Thoracic aorta (tissue), 2 donors: ENCODE results near the gene LCORL. TPM values are rescaled to one million over a fixed set of nuclear protein-coding genes. Genes with fewer than 3 reads are reported as not detected.

Source experiments
- ATAC-seq: fragments of 150-250 bp; one replicate; pipeline ENCODE4 v1.8.0; 2017; ENCODE audit warnings: low read depth; ENCODE audit not compliant: insufficient number of reproducible peaks, low FRiP score
- DNase-seq: peaks from one replicate; pipeline ENCODE4 v3.0.0-alpha.2; 2020; ENCODE audit warnings: low spot score
- H3K27ac ChIP-seq, 2 donors: fragments of 200-600 bp; sonication (generic); 1 replicate in 1 of 2; 2 replicates in 1 of 2; pipeline ENCODE4 v1.5.1; 2016; ENCODE audit warnings: mild to moderate bottlenecking in 2 of 2, moderate library complexity in 2 of 2
- H3K27me3 ChIP-seq: fragments of 200-600 bp; sonication (generic); replicated peaks from 2 replicates; pipeline ENCODE4 v1.6.0; 2016; ENCODE audit warnings: mild to moderate bottlenecking; ENCODE audit not compliant: insufficient read depth
- H3K36me3 ChIP-seq: fragments of 200-600 bp; sonication (generic); one replicate; pipeline ENCODE4 v1.5.1; 2016
- H3K4me1 ChIP-seq, 2 donors: fragments of 200-600 bp; sonication (generic); 1 replicate in 1 of 2; 2 replicates in 1 of 2; pipeline versions ENCODE4 v1.5.1 to v1.6.0; 2016; ENCODE audit warnings: low read depth in 2 of 2, mild to moderate bottlenecking in 1 of 2; ENCODE audit not compliant: control insufficient read depth in 1 of 2
- H3K4me3 ChIP-seq: fragments of 200-600 bp; sonication (generic); 2 replicates; pipeline ENCODE4 v1.5.1; 2016; ENCODE audit warnings: mild to moderate bottlenecking
- H3K9me3 ChIP-seq: fragments of 200-600 bp; sonication (generic); 2 replicates; pipeline ENCODE4 v1.5.1; 2016
- total RNA-seq, 2 donors: library from RNA; depleted of rRNA; stranded (reverse); fragments of >200 nt; gene quantifications; one replicate each; pipeline versions ENCODE4 v1.1.0 to v1.2.3, GENCODE V29; 2016
- TF ChIP-seq, protein P1 (sequence below): fragments of 200-600 bp; sonication (generic); IDR thresholded peaks from one replicate; pipeline ENCODE4 v1.5.1; 2019; ENCODE audit warnings: antibody characterized with exemption

The LCORL gene
- total RNA-seq, 2 donors from 2014 or later, result 10.4 to 39.4 TPM

- no peaks in the 10 kb centered on the region for H3K4me1 ChIP-seq
- no peaks in the 10 kb centered on the region for H3K36me3 ChIP-seq
- no peaks in the 10 kb centered on the region for H3K27me3 ChIP-seq
- TF ChIP-seq, protein P1, sequence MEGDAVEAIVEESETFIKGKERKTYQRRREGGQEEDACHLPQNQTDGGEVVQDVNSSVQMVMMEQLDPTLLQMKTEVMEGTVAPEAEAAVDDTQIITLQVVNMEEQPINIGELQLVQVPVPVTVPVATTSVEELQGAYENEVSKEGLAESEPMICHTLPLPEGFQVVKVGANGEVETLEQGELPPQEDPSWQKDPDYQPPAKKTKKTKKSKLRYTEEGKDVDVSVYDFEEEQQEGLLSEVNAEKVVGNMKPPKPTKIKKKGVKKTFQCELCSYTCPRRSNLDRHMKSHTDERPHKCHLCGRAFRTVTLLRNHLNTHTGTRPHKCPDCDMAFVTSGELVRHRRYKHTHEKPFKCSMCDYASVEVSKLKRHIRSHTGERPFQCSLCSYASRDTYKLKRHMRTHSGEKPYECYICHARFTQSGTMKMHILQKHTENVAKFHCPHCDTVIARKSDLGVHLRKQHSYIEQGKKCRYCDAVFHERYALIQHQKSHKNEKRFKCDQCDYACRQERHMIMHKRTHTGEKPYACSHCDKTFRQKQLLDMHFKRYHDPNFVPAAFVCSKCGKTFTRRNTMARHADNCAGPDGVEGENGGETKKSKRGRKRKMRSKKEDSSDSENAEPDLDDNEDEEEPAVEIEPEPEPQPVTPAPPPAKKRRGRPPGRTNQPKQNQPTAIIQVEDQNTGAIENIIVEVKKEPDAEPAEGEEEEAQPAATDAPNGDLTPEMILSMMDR, result no peak
- H3K9me3 ChIP-seq, result no peaks in the 10 kb centered on the region
- no peak overlapping the region for H3K4me3 ChIP-seq
- ATAC-seq (no peak), DNase-seq (no peak)
- no peak overlapping the region for H3K27ac ChIP-seq
Observed at GRCh38 chr4:18056030-18056429, 34.5 kb upstream of the LCORL start.

GRCh38 chr4:18052158-18052557, 30.6 kb upstream of the LCORL start:
- Histone ChIP-seq H3K4me1 (no peaks in the 10 kb centered on the region), H3K27me3 (no peaks in the 10 kb centered on the region), H3K36me3 (no peaks in the 10 kb centered on the region), H3K9me3 (no peaks in the 10 kb centered on the region), H3K27ac (no peak overlapping the region), H3K4me3 (no peak overlapping the region)
- TF ChIP-seq, protein P1, result no peak
- ATAC-seq (no peak), DNase-seq (no peak)

- TF ChIP-seq, protein P1, result no peak
- Histone ChIP-seq H3K36me3 (no peaks in the 10 kb centered on the region), H3K4me3 (no peak overlapping the region), H3K27me3 (no peaks in the 10 kb centered on the region), H3K4me1 (no peaks in the 10 kb centered on the region), H3K27ac (no peak overlapping the region), H3K9me3 (no peaks in the 10 kb centered on the region)
- DNase-seq, result no peak
- no peak for ATAC-seq
Observed at GRCh38 chr4:18051281-18051680, 29.7 kb upstream of the LCORL start.

GRCh38 chr4:18050448-18050847, 28.9 kb upstream of the LCORL start:
- TF ChIP-seq, protein P1, result no peak
- ATAC-seq (no peak), DNase-seq (no peak)
- H3K36me3 ChIP-seq, result no peaks in the 10 kb centered on the region
- H3K4me3 ChIP-seq, result no peak overlapping the region
- H3K27me3 ChIP-seq, result no peaks in the 10 kb centered on the region
- no peaks in the 10 kb centered on the region for H3K4me1 ChIP-seq
- no peaks in the 10 kb centered on the region for H3K9me3 ChIP-seq
- H3K27ac ChIP-seq, result no peak overlapping the region

DNA sequence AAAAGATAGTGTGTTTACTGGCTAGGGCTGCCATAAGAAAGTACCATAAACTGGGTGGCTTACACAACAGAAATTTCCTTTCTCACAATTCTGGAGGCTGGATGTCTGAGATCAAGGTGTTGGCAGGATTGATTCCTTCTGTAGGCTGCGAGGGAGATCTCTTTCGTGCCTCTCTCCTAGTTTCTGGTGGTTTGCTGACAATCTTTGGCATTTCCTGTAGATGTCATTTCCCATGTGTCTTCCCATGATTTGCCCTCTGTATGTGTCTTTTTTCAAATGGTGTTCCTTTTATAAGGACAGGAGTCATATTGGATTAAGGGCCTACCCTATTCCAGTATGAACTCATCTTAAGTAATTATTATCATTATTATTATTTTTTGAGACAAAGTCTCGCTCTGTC, 27.9 kb upstream of the LCORL start:
- Histone ChIP-seq H3K9me3 (no peaks in the 10 kb centered on the region), H3K4me3 (no peak overlapping the region), H3K36me3 (no peaks in the 10 kb centered on the region), H3K4me1 (no peaks in the 10 kb centered on the region), H3K27me3 (no peaks in the 10 kb centered on the region), H3K27ac (no peak overlapping the region)
- no peak for DNase-seq
- TF ChIP-seq, protein P1, result no peak
- ATAC-seq, result no peak
